K562 (cell line): ENCODE results near the gene SOX15. TPM values are rescaled to one million over a fixed set of nuclear protein-coding genes. Genes with fewer than 3 reads are reported as not detected.

Source experiments
- ATF7 ChIP-seq: fragments of 450-650 bp; IDR thresholded peaks from 2 replicates; pipeline ENCODE4 v1.7.1; 2014; ENCODE audit warnings: mild to moderate bottlenecking, moderate library complexity
- FOXK2 ChIP-seq, 2 experiments: fragments of 450-650 bp; IDR thresholded peaks in 1 of 2; conservative IDR thresholded peaks in 1 of 2; 2 replicates each; pipeline ENCODE4 v1.6.1; 2016; ENCODE audit warnings: low read depth in 2 of 2, mild to moderate bottlenecking in 1 of 2
- GABPB1 ChIP-seq: sonication (generic); formaldehyde crosslinking; IDR thresholded peaks from 2 replicates; pipeline ENCODE4 v1.8.0; 2022; ENCODE audit warnings: mild to moderate bottlenecking, missing genetic modification reagents
- HDAC1 ChIP-seq, 2 experiments: fragments of 450-650 bp; IDR thresholded peaks; 2 replicates each; pipeline ENCODE4 v1.6.1; 2016 to 2017; ENCODE audit warnings: inconsistent platforms in 1 of 2, mild to moderate bottlenecking in 1 of 2, moderate library complexity in 1 of 2
- HNRNPUL1 ChIP-seq: fragments of 200-400 bp; formaldehyde crosslinking; IDR thresholded peaks from 2 replicates; pipeline ENCODE4 v1.6.1; 2017; ENCODE audit warnings: low read length
- MITF ChIP-seq: IDR thresholded peaks from 2 replicates; pipeline ENCODE4 v1.6.1; 2014; ENCODE audit warnings: antibody characterized with exemption
- MXI1 ChIP-seq: IDR thresholded peaks from 2 replicates; pipeline ENCODE4 v1.6.1; 2011; ENCODE audit warnings: low read depth, mild to moderate bottlenecking, improper control_type of control experiment, low read length
- RBBP5 ChIP-seq: fragments of 200-600 bp; sonication (generic); IDR thresholded peaks from 2 replicates; pipeline ENCODE4 v1.6.1; 2012; ENCODE audit warnings: borderline replicate concordance, mild to moderate bottlenecking, low read length, control low read depth, inconsistent platforms; ENCODE audit not compliant: insufficient read depth, poor library complexity, severe bottlenecking
- RBM22 ChIP-seq: fragments of 200-400 bp; formaldehyde crosslinking; IDR thresholded peaks from 2 replicates; pipeline ENCODE4 v1.6.1; 2018; ENCODE audit warnings: low read length, low read depth; ENCODE audit not compliant: poor library complexity, severe bottlenecking
- TFAP4 ChIP-seq: sonication (generic); formaldehyde crosslinking; IDR thresholded peaks from 2 replicates; pipeline ENCODE4 v1.8.0; 2022; ENCODE audit warnings: missing genetic modification reagents, mild to moderate bottlenecking, moderate library complexity, borderline replicate concordance
- ZBTB43 ChIP-seq: sonication (generic); formaldehyde crosslinking; IDR thresholded peaks from 2 replicates; pipeline ENCODE4 v1.8.0; 2023; ENCODE audit warnings: mild to moderate bottlenecking, missing genetic modification reagents
- ZEB2 ChIP-seq: fragments of 450-650 bp; IDR thresholded peaks from 2 replicates; pipeline ENCODE4 v1.6.1; 2016
- ZNF766 ChIP-seq: fragments of 200-800 bp; sonication (Bioruptor generic); conservative IDR thresholded peaks from 2 replicates; pipeline ENCODE4 v1.6.1; 2016; ENCODE audit warnings: missing genetic modification characterization, missing compliant biosample characterization
- polyA plus RNA-seq, 8 experiments: library from polyadenylated mRNA; depleted of rRNA in 4 of 8; stranded (reverse) in 5 of 8; unstranded in 3 of 8; fragments of >200 nt; fragmentation: Nextera tagmentation in 2 of 8; fragmentation: Illumina TruSeq in 1 of 8; extraction: Ambion mirVana in 2 of 8; extraction: Trizol in 1 of 8; gene quantifications; 2 replicates each; pipeline versions ENCODE4 v1.2.1 to v1.2.3, GENCODE V29; 2011 to 2014; ENCODE audit warnings: inconsistent platforms in 1 of 8, missing spikeins in 1 of 8
- total RNA-seq, 7 experiments: library from RNA; depleted of rRNA in 6 of 7; stranded (reverse); fragments of >200 nt in 6 of 7; fragmentation: Illumina TruSeq in 2 of 7; extraction: Trizol in 2 of 7; gene quantifications; 2 replicates each; pipeline versions ENCODE4 v1.2.1 to v1.2.3, GENCODE V29; 2011 to 2021; ENCODE audit warnings: low replicate concordance in 1 of 7
- TF ChIP-seq, protein P1 (sequence below): sonication (generic); formaldehyde crosslinking; IDR thresholded peaks from 2 replicates; pipeline ENCODE4 v1.8.0; 2022; ENCODE audit warnings: mild to moderate bottlenecking, missing genetic modification reagents, borderline replicate concordance
- TF ChIP-seq, protein P2 (sequence below): fragments of 450-650 bp; IDR thresholded peaks from 2 replicates; pipeline ENCODE4 v1.6.1; 2016; ENCODE audit warnings: borderline replicate concordance

SOX15 gene
- total and polyA plus RNA-seq, 9 of the 15 experiments (the other 6 are each of a cell fraction or from before 2014, with no cell fraction given) = 0.07 to 0.33 (median 0.19) TPM; not detected in 5

GRCh38 chr17:7579001-7579833, 10.7 kb downstream of the SOX15 start, which contains the start of gene CD68 (continued):
- TF ChIP-seq ZEB2 = no peak
- peak; percentile 23; the same call in 1 of the 2 replicates for TF ChIP-seq ATF7
- TF ChIP-seq HNRNPUL1 = 0 out of 2 replicates have a peak, but pooled peaks have one; percentile 47
- peak; percentile 85 for TF ChIP-seq RBM22
- TF ChIP-seq MITF = peak; percentile 52; the same call in 1 of the 2 replicates
- TF ChIP-seq MXI1 = peak; percentile 88
- TF ChIP-seq ZNF766 (CRISPR knock-in tag) = no peak
- TF ChIP-seq, protein P1, sequence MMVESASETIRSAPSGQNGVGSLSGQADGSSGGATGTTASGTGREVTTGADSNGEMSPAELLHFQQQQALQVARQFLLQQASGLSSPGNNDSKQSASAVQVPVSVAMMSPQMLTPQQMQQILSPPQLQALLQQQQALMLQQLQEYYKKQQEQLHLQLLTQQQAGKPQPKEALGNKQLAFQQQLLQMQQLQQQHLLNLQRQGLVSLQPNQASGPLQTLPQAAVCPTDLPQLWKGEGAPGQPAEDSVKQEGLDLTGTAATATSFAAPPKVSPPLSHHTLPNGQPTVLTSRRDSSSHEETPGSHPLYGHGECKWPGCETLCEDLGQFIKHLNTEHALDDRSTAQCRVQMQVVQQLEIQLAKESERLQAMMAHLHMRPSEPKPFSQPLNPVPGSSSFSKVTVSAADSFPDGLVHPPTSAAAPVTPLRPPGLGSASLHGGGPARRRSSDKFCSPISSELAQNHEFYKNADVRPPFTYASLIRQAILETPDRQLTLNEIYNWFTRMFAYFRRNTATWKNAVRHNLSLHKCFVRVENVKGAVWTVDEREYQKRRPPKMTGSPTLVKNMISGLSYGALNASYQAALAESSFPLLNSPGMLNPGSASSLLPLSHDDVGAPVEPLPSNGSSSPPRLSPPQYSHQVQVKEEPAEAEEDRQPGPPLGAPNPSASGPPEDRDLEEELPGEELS (CRISPR knock-in tag) = 0 out of 2 replicates have a peak, but pooled peaks have one; percentile 63
- TF ChIP-seq HDAC1 (IDR thresholded peaks at IDR 0.05) = peak in 1 of 2 experiments; percentile 47; a peak in 1 of 4 replicates
- TF ChIP-seq, protein P2, sequence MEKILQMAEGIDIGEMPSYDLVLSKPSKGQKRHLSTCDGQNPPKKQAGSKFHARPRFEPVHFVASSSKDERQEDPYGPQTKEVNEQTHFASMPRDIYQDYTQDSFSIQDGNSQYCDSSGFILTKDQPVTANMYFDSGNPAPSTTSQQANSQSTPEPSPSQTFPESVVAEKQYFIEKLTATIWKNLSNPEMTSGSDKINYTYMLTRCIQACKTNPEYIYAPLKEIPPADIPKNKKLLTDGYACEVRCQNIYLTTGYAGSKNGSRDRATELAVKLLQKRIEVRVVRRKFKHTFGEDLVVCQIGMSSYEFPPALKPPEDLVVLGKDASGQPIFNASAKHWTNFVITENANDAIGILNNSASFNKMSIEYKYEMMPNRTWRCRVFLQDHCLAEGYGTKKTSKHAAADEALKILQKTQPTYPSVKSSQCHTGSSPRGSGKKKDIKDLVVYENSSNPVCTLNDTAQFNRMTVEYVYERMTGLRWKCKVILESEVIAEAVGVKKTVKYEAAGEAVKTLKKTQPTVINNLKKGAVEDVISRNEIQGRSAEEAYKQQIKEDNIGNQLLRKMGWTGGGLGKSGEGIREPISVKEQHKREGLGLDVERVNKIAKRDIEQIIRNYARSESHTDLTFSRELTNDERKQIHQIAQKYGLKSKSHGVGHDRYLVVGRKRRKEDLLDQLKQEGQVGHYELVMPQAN = peak; percentile 11; the same call in 1 of the 2 replicates
- TF ChIP-seq GABPB1 = peak; percentile 12; the same call in 1 of the 2 replicates
- peak; percentile 67; the same call in 1 of the 2 replicates for TF ChIP-seq ZBTB43 (CRISPR knock-in tag)
- TF ChIP-seq FOXK2 (conservative IDR thresholded peaks at IDR 0.05 in 1 of 2, IDR thresholded peaks at IDR 0.05 in 1 of 2; ENCODE audit: low read depth in 2 of 2) = peak; percentile 70 to 74
- peak; percentile 13 for TF ChIP-seq RBBP5
- peak; percentile 82 for TF ChIP-seq TFAP4 (CRISPR knock-in tag)
